Neural cell (in vitro differentiated cells): ENCODE results near the gene ESR1. TPM values are rescaled to one million over a fixed set of nuclear protein-coding genes. Genes with fewer than 3 reads are reported as not detected.

Experiments used
- H2AFZ ChIP-seq: fragments of 200-600, 300-800 bp; sonication (generic), shearing (Covaris generic); 2 replicates; pipeline ENCODE4 v1.6.0; 2014; ENCODE audit warnings: low read depth, mild to moderate bottlenecking, antibody characterized with exemption, low read length, moderate library complexity
- H3F3A ChIP-seq: fragments of 200-600 bp; shearing (Covaris generic); 2 replicates; pipeline ENCODE4 v1.6.1; 2016; ENCODE audit warnings: mild to moderate bottlenecking, moderate library complexity, mixed read lengths, antibody characterized with exemption, low read length; ENCODE audit not compliant: insufficient read depth, poor library complexity, severe bottlenecking
- H3K27ac ChIP-seq: fragments of 200-600, 300-800 bp; sonication (generic), shearing (Covaris generic); 2 replicates; pipeline ENCODE4 v1.5.1; 2014; ENCODE audit warnings: mild to moderate bottlenecking, low read length, moderate library complexity
- H3K27me3 ChIP-seq: fragments of 300-800, 200-600 bp; sonication (generic), shearing (Covaris generic); 2 replicates; pipeline ENCODE4 v1.6.0; 2014; ENCODE audit warnings: mild to moderate bottlenecking, low read depth, low read length, moderate library complexity; ENCODE audit not compliant: insufficient read depth
- H3K36me3 ChIP-seq: fragments of 300-800, 200-600 bp; sonication (generic), shearing (Covaris generic); 2 replicates; pipeline ENCODE4 v1.5.1; 2014; ENCODE audit warnings: mild to moderate bottlenecking, antibody characterized with exemption, low read length, moderate library complexity; ENCODE audit not compliant: insufficient read depth
- H3K4me2 ChIP-seq: fragments of 300-800, 200-600 bp; sonication (generic), shearing (Covaris generic); 2 replicates; pipeline ENCODE4 v1.6.0; 2014; ENCODE audit warnings: mild to moderate bottlenecking, low read length
- H3K4me3 ChIP-seq: fragments of 300-800, 200-600 bp; sonication (generic), shearing (Covaris generic); 2 replicates; pipeline ENCODE4 v1.5.1; 2014; ENCODE audit warnings: mild to moderate bottlenecking, low read length, moderate library complexity
- H3K79me2 ChIP-seq: fragments of 200-600 bp; shearing (Covaris generic); replicated peaks from 2 replicates; pipeline ENCODE4 v1.6.0; 2014; ENCODE audit warnings: mild to moderate bottlenecking, low read length, moderate library complexity; ENCODE audit not compliant: insufficient read depth
- H3K9ac ChIP-seq: fragments of 300-800, 200-600 bp; sonication (generic), shearing (Covaris generic); 2 replicates; pipeline ENCODE4 v1.6.1; 2016; ENCODE audit warnings: mild to moderate bottlenecking, low read length, mixed read lengths
- H3K9me2 ChIP-seq: fragments of 200-600 bp; shearing (Covaris generic); 2 replicates; pipeline ENCODE4 v1.6.1; 2016; ENCODE audit warnings: mild to moderate bottlenecking, low read length, mixed read lengths; ENCODE audit not compliant: insufficient read depth
- H3K9me3 ChIP-seq: fragments of 200-600, 300-800 bp; sonication (generic), shearing (Covaris generic); 2 replicates; pipeline ENCODE4 v1.6.1; 2016; ENCODE audit warnings: mild to moderate bottlenecking, mixed run types, low read length, moderate library complexity, mixed read lengths
- H4K20me1 ChIP-seq: fragments of 200-600 bp; shearing (Covaris generic); 2 replicates; pipeline ENCODE4 v1.6.1; 2016; ENCODE audit warnings: mild to moderate bottlenecking, mixed run types; ENCODE audit not compliant: insufficient read depth
- EP300 ChIP-seq: fragments of 450-650 bp; conservative IDR thresholded peaks from 2 replicates; pipeline ENCODE4 v1.6.1; 2014; ENCODE audit warnings: antibody characterized with exemption, mild to moderate bottlenecking, moderate library complexity; ENCODE audit not compliant: poor library complexity, severe bottlenecking
- EZH2 ChIP-seq: fragments of 200-600, 300-800 bp; shearing (Covaris generic), sonication (generic); IDR thresholded peaks from 2 replicates; pipeline ENCODE4 v1.6.1; 2014; ENCODE audit warnings: antibody characterized with exemption, low read length, borderline replicate concordance, mild to moderate bottlenecking; ENCODE audit not compliant: insufficient read depth, poor library complexity, severe bottlenecking
- MXI1 ChIP-seq: fragments of 450-650 bp; conservative IDR thresholded peaks from 2 replicates; pipeline ENCODE4 v1.6.1; 2014; ENCODE audit warnings: antibody characterized with exemption, mild to moderate bottlenecking; ENCODE audit not compliant: poor library complexity, severe bottlenecking
- POLR2AphosphoS5 ChIP-seq: IDR thresholded peaks from 2 replicates; pipeline ENCODE4 v1.6.1; 2012
- RAD21 ChIP-seq: fragments of 450-650 bp; conservative IDR thresholded peaks from 2 replicates; pipeline ENCODE4 v1.6.1; 2014; ENCODE audit warnings: antibody characterized with exemption, mild to moderate bottlenecking, moderate library complexity
- SMC3 ChIP-seq: fragments of 450-650 bp; conservative IDR thresholded peaks from 2 replicates; pipeline ENCODE4 v1.6.1; 2014; ENCODE audit warnings: antibody characterized with exemption, mild to moderate bottlenecking, moderate library complexity; ENCODE audit not compliant: poor library complexity
- TAF1 ChIP-seq: IDR thresholded peaks from 2 replicates; pipeline ENCODE4 v1.6.1; 2012; ENCODE audit warnings: low read depth
- polyA plus RNA-seq: library from polyadenylated mRNA; depleted of rRNA; stranded (reverse); fragments of >200 nt; gene quantifications from 2 replicates; pipeline ENCODE4 v1.2.3, GENCODE V29; 2014
- TF ChIP-seq, protein P1 (sequence below): IDR thresholded peaks from 2 replicates; pipeline ENCODE4 v1.6.1; 2012; ENCODE audit warnings: borderline replicate concordance
- TF ChIP-seq, protein P2 (sequence below): fragments of 450-650 bp; IDR thresholded peaks from 2 replicates; pipeline ENCODE4 v1.5.1; 2014; ENCODE audit warnings: antibody characterized with exemption, mild to moderate bottlenecking, moderate library complexity; ENCODE audit not compliant: poor library complexity, severe bottlenecking

The ESR1 gene
- polyA plus RNA-seq, 1 donor from 2014 or later = 0.14 TPM

DNA sequence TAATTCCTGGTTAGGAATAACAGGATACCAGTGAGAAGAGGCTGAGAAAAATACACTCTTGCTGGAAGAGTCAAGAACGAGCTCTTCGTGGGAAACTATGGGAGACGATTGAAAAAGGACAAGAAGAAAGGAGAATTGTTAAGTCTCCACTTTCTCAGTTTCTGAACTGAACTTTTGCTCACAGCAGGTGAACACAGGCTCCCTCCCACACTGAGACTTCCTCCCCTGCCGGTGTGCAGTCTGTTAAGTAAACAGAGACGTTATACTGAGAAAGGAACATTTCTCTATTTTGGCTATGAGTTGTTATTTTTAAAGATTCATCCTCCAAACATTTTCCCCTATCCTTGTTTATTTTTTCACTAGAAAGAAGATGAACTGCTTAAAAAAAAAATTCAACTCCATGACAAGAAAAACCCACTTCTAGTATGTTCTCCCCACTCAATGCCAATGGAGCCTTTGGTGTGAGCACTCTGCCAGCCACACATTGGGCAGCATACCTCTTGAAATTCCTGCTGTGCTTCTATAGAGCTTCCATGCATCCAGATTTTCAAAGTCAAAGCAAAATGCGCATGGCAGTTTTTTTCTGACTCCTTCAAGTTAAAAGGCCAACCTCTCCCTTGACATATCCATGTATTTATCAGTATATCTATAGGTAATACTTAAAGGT, 250.5 kb downstream of the ESR1 start:
- Histone ChIP-seq H3K27ac (no peak overlapping the region), H3K36me3 (no peaks in the 10 kb centered on the region), H3K4me3 (no peak overlapping the region), H3K9me3 (no peaks in the 10 kb centered on the region), H3K9ac (no peak overlapping the region), H2AFZ (no peak overlapping the region), H3K9me2 (no peaks in the 10 kb centered on the region), H3K79me2 (no peaks in the 10 kb centered on the region), H3K4me2 (no peak overlapping the region), H4K20me1 (no peaks in the 10 kb centered on the region), H3K27me3 (no peaks in the 10 kb centered on the region), H3F3A (no peaks in the 10 kb centered on the region)
- TF ChIP-seq MXI1 (no peak), TAF1 (no peak), RAD21 (no peak), POLR2AphosphoS5 (no peak)
- TF ChIP-seq, protein P1, sequence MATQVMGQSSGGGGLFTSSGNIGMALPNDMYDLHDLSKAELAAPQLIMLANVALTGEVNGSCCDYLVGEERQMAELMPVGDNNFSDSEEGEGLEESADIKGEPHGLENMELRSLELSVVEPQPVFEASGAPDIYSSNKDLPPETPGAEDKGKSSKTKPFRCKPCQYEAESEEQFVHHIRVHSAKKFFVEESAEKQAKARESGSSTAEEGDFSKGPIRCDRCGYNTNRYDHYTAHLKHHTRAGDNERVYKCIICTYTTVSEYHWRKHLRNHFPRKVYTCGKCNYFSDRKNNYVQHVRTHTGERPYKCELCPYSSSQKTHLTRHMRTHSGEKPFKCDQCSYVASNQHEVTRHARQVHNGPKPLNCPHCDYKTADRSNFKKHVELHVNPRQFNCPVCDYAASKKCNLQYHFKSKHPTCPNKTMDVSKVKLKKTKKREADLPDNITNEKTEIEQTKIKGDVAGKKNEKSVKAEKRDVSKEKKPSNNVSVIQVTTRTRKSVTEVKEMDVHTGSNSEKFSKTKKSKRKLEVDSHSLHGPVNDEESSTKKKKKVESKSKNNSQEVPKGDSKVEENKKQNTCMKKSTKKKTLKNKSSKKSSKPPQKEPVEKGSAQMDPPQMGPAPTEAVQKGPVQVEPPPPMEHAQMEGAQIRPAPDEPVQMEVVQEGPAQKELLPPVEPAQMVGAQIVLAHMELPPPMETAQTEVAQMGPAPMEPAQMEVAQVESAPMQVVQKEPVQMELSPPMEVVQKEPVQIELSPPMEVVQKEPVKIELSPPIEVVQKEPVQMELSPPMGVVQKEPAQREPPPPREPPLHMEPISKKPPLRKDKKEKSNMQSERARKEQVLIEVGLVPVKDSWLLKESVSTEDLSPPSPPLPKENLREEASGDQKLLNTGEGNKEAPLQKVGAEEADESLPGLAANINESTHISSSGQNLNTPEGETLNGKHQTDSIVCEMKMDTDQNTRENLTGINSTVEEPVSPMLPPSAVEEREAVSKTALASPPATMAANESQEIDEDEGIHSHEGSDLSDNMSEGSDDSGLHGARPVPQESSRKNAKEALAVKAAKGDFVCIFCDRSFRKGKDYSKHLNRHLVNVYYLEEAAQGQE = no peak

DNA sequence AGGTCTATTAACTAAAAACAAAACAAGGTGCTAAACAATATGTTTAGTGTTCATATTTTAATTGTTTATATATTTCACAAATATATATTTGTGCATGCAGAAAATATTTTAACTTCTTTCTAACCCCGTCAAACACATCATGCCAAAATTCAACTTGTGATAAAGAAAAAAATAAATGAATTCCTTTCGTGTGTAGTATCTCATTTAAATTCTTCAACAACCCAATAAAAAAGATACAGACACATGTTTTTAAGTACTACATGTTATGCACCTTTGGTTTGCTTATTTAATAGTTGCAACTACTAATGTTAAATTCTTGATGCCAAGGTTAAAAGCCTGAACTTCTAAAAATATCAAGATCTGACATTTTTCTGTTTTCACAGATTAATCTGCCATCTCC, 252.4 kb downstream of the ESR1 start:
- Histone ChIP-seq H3K4me2 (no peak overlapping the region), H3K9me2 (no peaks in the 10 kb centered on the region), H3K27ac (no peak overlapping the region), H3K79me2 (no peaks in the 10 kb centered on the region), H3K27me3 (no peaks in the 10 kb centered on the region), H4K20me1 (no peaks in the 10 kb centered on the region), H3K9ac (no peak overlapping the region), H2AFZ (no peak overlapping the region), H3K9me3 (no peaks in the 10 kb centered on the region), H3F3A (no peaks in the 10 kb centered on the region), H3K36me3 (no peaks in the 10 kb centered on the region), H3K4me3 (no peak overlapping the region)
- TF ChIP-seq SMC3 = no peak
- no peak for TF ChIP-seq TAF1
- TF ChIP-seq EP300 = no peak
- no peak for TF ChIP-seq RAD21
- no peak for TF ChIP-seq EZH2
- TF ChIP-seq MXI1 = no peak
- TF ChIP-seq, protein P2, sequence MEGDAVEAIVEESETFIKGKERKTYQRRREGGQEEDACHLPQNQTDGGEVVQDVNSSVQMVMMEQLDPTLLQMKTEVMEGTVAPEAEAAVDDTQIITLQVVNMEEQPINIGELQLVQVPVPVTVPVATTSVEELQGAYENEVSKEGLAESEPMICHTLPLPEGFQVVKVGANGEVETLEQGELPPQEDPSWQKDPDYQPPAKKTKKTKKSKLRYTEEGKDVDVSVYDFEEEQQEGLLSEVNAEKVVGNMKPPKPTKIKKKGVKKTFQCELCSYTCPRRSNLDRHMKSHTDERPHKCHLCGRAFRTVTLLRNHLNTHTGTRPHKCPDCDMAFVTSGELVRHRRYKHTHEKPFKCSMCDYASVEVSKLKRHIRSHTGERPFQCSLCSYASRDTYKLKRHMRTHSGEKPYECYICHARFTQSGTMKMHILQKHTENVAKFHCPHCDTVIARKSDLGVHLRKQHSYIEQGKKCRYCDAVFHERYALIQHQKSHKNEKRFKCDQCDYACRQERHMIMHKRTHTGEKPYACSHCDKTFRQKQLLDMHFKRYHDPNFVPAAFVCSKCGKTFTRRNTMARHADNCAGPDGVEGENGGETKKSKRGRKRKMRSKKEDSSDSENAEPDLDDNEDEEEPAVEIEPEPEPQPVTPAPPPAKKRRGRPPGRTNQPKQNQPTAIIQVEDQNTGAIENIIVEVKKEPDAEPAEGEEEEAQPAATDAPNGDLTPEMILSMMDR = no peak
- TF ChIP-seq POLR2AphosphoS5 = no peak
- TF ChIP-seq, protein P1 = no peak
